ENCODE measurements around the gene NEK2.
"Not testable (repeated sequence)": the region's sequence is repeated elsewhere in the genome, so short reads cannot be mapped to it uniquely, and the experiment has no call there.

Gene NEK2

GRCh38 chr1:211637066-211637465 is 38.4 kb downstream of the NEK2 start:
- H3K79me1 ChIP-seq (ENCODE audit: low read length): no peaks in the 10 kb centered on the region
- no peaks in the 10 kb centered on the region for H3K4me1 ChIP-seq (ENCODE audit: control insufficient read depth, low read depth, low read length)
- H3K27ac ChIP-seq (ENCODE audit: low read depth, low read length): no peak overlapping the region
- no peak overlapping the region for H3K23ac ChIP-seq (ENCODE audit: low read length)
- H3K4me2 ChIP-seq (ENCODE audit: low read length): no peak overlapping the region
- no peaks in the 10 kb centered on the region for H3K27me3 ChIP-seq (ENCODE audit: insufficient read depth, low read length, poor library complexity)
- DNase-seq: no peak
- H3K9ac ChIP-seq (ENCODE audit: low read length): no peak overlapping the region
- no peak overlapping the region for H4K5ac ChIP-seq (ENCODE audit: low read length)
- H3K36me3 ChIP-seq (ENCODE audit: control insufficient read depth, insufficient read depth, low read length): no peaks in the 10 kb centered on the region
- no peak overlapping the region for H4K8ac ChIP-seq (ENCODE audit: low read depth, low read length)
- no peak overlapping the region for H2BK15ac ChIP-seq (replicated peaks; ENCODE audit: low read depth)
- H3K18ac ChIP-seq (ENCODE audit: low read length): no peak overlapping the region
- no peak overlapping the region for H2BK5ac ChIP-seq (ENCODE audit: low read length)
- H3K4me3 ChIP-seq (ENCODE audit: low read length): no peak overlapping the region
- no peak overlapping the region for H3K4ac ChIP-seq (ENCODE audit: low read depth, low read length)
- no peaks in the 10 kb centered on the region for H3K79me2 ChIP-seq (ENCODE audit: control insufficient read depth, insufficient read depth, low read length)
- WGBS (ENCODE audit: extremely low coverage, insufficient coverage, low lambda C conversion rate): no CpG with 5 or more reads among the region's 3 CpGs
- no peak overlapping the region for H2AK5ac ChIP-seq (ENCODE audit: low read length)
- no peak overlapping the region for H2BK120ac ChIP-seq (ENCODE audit: low read depth, low read length)
- no peak overlapping the region for H3K56ac ChIP-seq (ENCODE audit: low read length)

- WGBS (ENCODE audit: extremely low coverage, insufficient coverage, low lambda C conversion rate): no CpG with 5 or more reads among the region's 9 CpGs
- H3K27ac ChIP-seq (ENCODE audit: low read depth, low read length); DNase-seq; H3K4me3 ChIP-seq (ENCODE audit: low read length); H4K8ac ChIP-seq (ENCODE audit: low read depth, low read length); H3K56ac ChIP-seq (ENCODE audit: low read length); H2AK5ac ChIP-seq (ENCODE audit: low read length); H3K9ac ChIP-seq (ENCODE audit: low read length); H3K4me2 ChIP-seq (ENCODE audit: low read length); H2BK120ac ChIP-seq (ENCODE audit: low read depth, low read length); H2BK5ac ChIP-seq (ENCODE audit: low read length); H3K4me1 ChIP-seq (ENCODE audit: control insufficient read depth, low read depth, low read length); H3K18ac ChIP-seq (ENCODE audit: low read length); H3K27me3 ChIP-seq (ENCODE audit: insufficient read depth, low read length, poor library complexity); H3K36me3 ChIP-seq (ENCODE audit: control insufficient read depth, insufficient read depth, low read length); H2BK15ac ChIP-seq (replicated peaks; ENCODE audit: low read depth); H3K79me1 ChIP-seq (ENCODE audit: low read length); H3K23ac ChIP-seq (ENCODE audit: low read length); H4K5ac ChIP-seq (ENCODE audit: low read length); H3K79me2 ChIP-seq (ENCODE audit: control insufficient read depth, insufficient read depth, low read length); H3K4ac ChIP-seq (ENCODE audit: low read depth, low read length): not testable (repeated sequence)
These were observed 38.8 kb downstream of the NEK2 start for GRCh38 chr1:211636575-211637029.

GRCh38 chr1:211635597-211636205 is 39.7 kb downstream of the NEK2 start:
- Histone ChIP-seq H3K56ac (ENCODE audit: low read length) (no peak overlapping the region), H3K79me2 (ENCODE audit: control insufficient read depth, insufficient read depth, low read length) (no peaks in the 10 kb centered on the region), H3K4me1 (ENCODE audit: control insufficient read depth, low read depth, low read length) (peaks cover 2% of the 10 kb centered on the region), H4K8ac (ENCODE audit: low read depth, low read length) (no peak overlapping the region), H3K9ac (ENCODE audit: low read length) (no peak overlapping the region), H2BK5ac (ENCODE audit: low read length) (no peak overlapping the region), H2AK5ac (ENCODE audit: low read length) (no peak overlapping the region), H3K79me1 (ENCODE audit: low read length) (no peaks in the 10 kb centered on the region), H2BK15ac (replicated peaks; ENCODE audit: low read depth) (no peak overlapping the region), H3K18ac (ENCODE audit: low read length) (no peak overlapping the region), H3K4ac (ENCODE audit: low read depth, low read length) (no peak overlapping the region), H4K5ac (ENCODE audit: low read length) (no peak overlapping the region), H3K27me3 (ENCODE audit: insufficient read depth, low read length, poor library complexity) (no peaks in the 10 kb centered on the region), H3K4me3 (ENCODE audit: low read length) (no peak overlapping the region), H3K23ac (ENCODE audit: low read length) (no peak overlapping the region), H2BK120ac (ENCODE audit: low read depth, low read length) (no peak overlapping the region), H3K36me3 (ENCODE audit: control insufficient read depth, insufficient read depth, low read length) (no peaks in the 10 kb centered on the region), H3K4me2 (ENCODE audit: low read length) (no peak overlapping the region), H3K27ac (ENCODE audit: low read depth, low read length) (no peak overlapping the region)
- no CpG with 5 or more reads among the region's 9 CpGs for WGBS (ENCODE audit: extremely low coverage, insufficient coverage, low lambda C conversion rate)
- DNase-seq: no peak

GRCh38 chr1:211634931-211635330 is 40.5 kb downstream of the NEK2 start:
- peaks cover 5% of the 10 kb centered on the region for H3K4me1 ChIP-seq (ENCODE audit: control insufficient read depth, low read depth, low read length)
- H3K4me2 ChIP-seq (ENCODE audit: low read length): no peak overlapping the region
- no peaks in the 10 kb centered on the region for H3K79me2 ChIP-seq (ENCODE audit: control insufficient read depth, insufficient read depth, low read length)
- no peak overlapping the region for H2BK5ac ChIP-seq (ENCODE audit: low read length)
- no peak overlapping the region for H3K4ac ChIP-seq (ENCODE audit: low read depth, low read length)
- no peak overlapping the region for H2AK5ac ChIP-seq (ENCODE audit: low read length)
- no peak overlapping the region for H2BK15ac ChIP-seq (replicated peaks; ENCODE audit: low read depth)
- H2BK120ac ChIP-seq (ENCODE audit: low read depth, low read length): no peak overlapping the region
- H3K27me3 ChIP-seq (ENCODE audit: insufficient read depth, low read length, poor library complexity): no peaks in the 10 kb centered on the region
- H4K8ac ChIP-seq (ENCODE audit: low read depth, low read length): no peak overlapping the region
- no peak overlapping the region for H3K56ac ChIP-seq (ENCODE audit: low read length)
- WGBS (ENCODE audit: extremely low coverage, insufficient coverage, low lambda C conversion rate): no CpG with 5 or more reads among the region's 4 CpGs
- H3K36me3 ChIP-seq (ENCODE audit: control insufficient read depth, insufficient read depth, low read length): no peaks in the 10 kb centered on the region
- H3K9ac ChIP-seq (ENCODE audit: low read length): no peak overlapping the region
- H4K5ac ChIP-seq (ENCODE audit: low read length): no peak overlapping the region
- no peak for DNase-seq
- H3K4me3 ChIP-seq (ENCODE audit: low read length): no peak overlapping the region
- no peaks in the 10 kb centered on the region for H3K79me1 ChIP-seq (ENCODE audit: low read length)
- H3K27ac ChIP-seq (ENCODE audit: low read depth, low read length): no peak overlapping the region
- no peak overlapping the region for H3K18ac ChIP-seq (ENCODE audit: low read length)
- H3K23ac ChIP-seq (ENCODE audit: low read length): no peak overlapping the region

- no CpG with 5 or more reads among the region's 4 CpGs for WGBS (ENCODE audit: extremely low coverage, insufficient coverage, low lambda C conversion rate)
- no peak overlapping the region for H2AK5ac ChIP-seq (ENCODE audit: low read length)
These were observed 41.0 kb downstream of the NEK2 start for GRCh38 chr1:211634461-211634860.

GRCh38 chr1:211633524-211633846 is 41.9 kb downstream of the NEK2 start:
- Histone ChIP-seq H3K79me1 (ENCODE audit: low read length) (no peaks in the 10 kb centered on the region), H3K36me3 (ENCODE audit: control insufficient read depth, insufficient read depth, low read length) (no peaks in the 10 kb centered on the region), H4K8ac (ENCODE audit: low read depth, low read length) (no peak overlapping the region), H3K4ac (ENCODE audit: low read depth, low read length) (no peak overlapping the region), H3K27me3 (ENCODE audit: insufficient read depth, low read length, poor library complexity) (no peaks in the 10 kb centered on the region), H3K79me2 (ENCODE audit: control insufficient read depth, insufficient read depth, low read length) (no peaks in the 10 kb centered on the region), H4K5ac (ENCODE audit: low read length) (no peak overlapping the region), H3K27ac (ENCODE audit: low read depth, low read length) (no peak overlapping the region), H2BK120ac (ENCODE audit: low read depth, low read length) (no peak overlapping the region), H3K56ac (ENCODE audit: low read length) (no peak overlapping the region), H3K18ac (ENCODE audit: low read length) (no peak overlapping the region), H3K9ac (ENCODE audit: low read length) (no peak overlapping the region), H2BK15ac (replicated peaks; ENCODE audit: low read depth) (no peak overlapping the region), H3K4me1 (ENCODE audit: control insufficient read depth, low read depth, low read length) (peaks cover 5% of the 10 kb centered on the region), H2AK5ac (ENCODE audit: low read length) (no peak overlapping the region), H3K23ac (ENCODE audit: low read length) (no peak overlapping the region), H3K4me3 (ENCODE audit: low read length) (no peak overlapping the region), H3K4me2 (ENCODE audit: low read length) (no peak overlapping the region), H2BK5ac (ENCODE audit: low read length) (no peak overlapping the region)
- no peak for DNase-seq
- no CpG with 5 or more reads among the region's 8 CpGs for WGBS (ENCODE audit: extremely low coverage, insufficient coverage, low lambda C conversion rate)

More at GRCh38 chr1:211634461-211634860, 41.0 kb downstream of the NEK2 start:
- Histone ChIP-seq H3K9ac (ENCODE audit: low read length) (no peak overlapping the region), H2BK120ac (ENCODE audit: low read depth, low read length) (no peak overlapping the region), H3K18ac (ENCODE audit: low read length) (no peak overlapping the region), H3K79me1 (ENCODE audit: low read length) (no peaks in the 10 kb centered on the region), H3K4me1 (ENCODE audit: control insufficient read depth, low read depth, low read length) (peaks cover 5% of the 10 kb centered on the region), H3K23ac (ENCODE audit: low read length) (no peak overlapping the region), H3K4me3 (ENCODE audit: low read length) (no peak overlapping the region), H3K4me2 (ENCODE audit: low read length) (no peak overlapping the region), H3K4ac (ENCODE audit: low read depth, low read length) (no peak overlapping the region), H2BK15ac (replicated peaks; ENCODE audit: low read depth) (no peak overlapping the region), H3K36me3 (ENCODE audit: control insufficient read depth, insufficient read depth, low read length) (no peaks in the 10 kb centered on the region), H3K27me3 (ENCODE audit: insufficient read depth, low read length, poor library complexity) (no peaks in the 10 kb centered on the region), H3K79me2 (ENCODE audit: control insufficient read depth, insufficient read depth, low read length) (no peaks in the 10 kb centered on the region), H4K8ac (ENCODE audit: low read depth, low read length) (no peak overlapping the region), H2BK5ac (ENCODE audit: low read length) (no peak overlapping the region), H3K56ac (ENCODE audit: low read length) (no peak overlapping the region), H4K5ac (ENCODE audit: low read length) (no peak overlapping the region), H3K27ac (ENCODE audit: low read depth, low read length) (no peak overlapping the region)
- DNase-seq: no peak

All from mesendoderm (in vitro differentiated cells).